ENCODE data around the gene CLEC4G.

- TF ChIP-seq BACH2 (CRISPR knock-in tag; IDR thresholded peaks at IDR 0.05; ENCODE audit: borderline replicate concordance) (no peak), PPARA (CRISPR knock-in tag; IDR thresholded peaks at IDR 0.05; ENCODE audit: borderline replicate concordance) (no peak), CREB5 (CRISPR knock-in tag; IDR thresholded peaks at IDR 0.05; ENCODE audit: low read depth) (no peak), ZFP3 (CRISPR knock-in tag; IDR thresholded peaks at IDR 0.05) (no peak)
Measured at GRCh38 chr19:7766535-7766934, 34.6 kb upstream of the CLEC4G start.
